GM18520 (cell line): ENCODE results near the gene TUBB2B.
"Not testable (repeated sequence)": the region's sequence is repeated elsewhere in the genome, so short reads cannot be mapped to it uniquely, and the experiment has no call there.

Source experiments
- ATAC-seq: cut with Tn5 transposase; IDR thresholded peaks from one replicate; pipeline ENCODE4 v1.9.1; 2021; ENCODE audit not compliant: unreplicated experiment

Gene TUBB2B

GRCh38 chr6:3212261-3212660, 15.2 kb downstream of the TUBB2B start:
- no peak for ATAC-seq

GRCh38 chr6:3211681-3212080, 15.8 kb downstream of the TUBB2B start:
- ATAC-seq, result no peak

- ATAC-seq, result no peak
These were observed 17.3 kb downstream of the TUBB2B start for GRCh38 chr6:3210024-3210610.

- ATAC-seq, result peak; percentile 45
These were observed 18.1 kb downstream of the TUBB2B start for GRCh38 chr6:3209114-3210023.

- no peak for ATAC-seq
These were observed 18.7 kb downstream of the TUBB2B start for GRCh38 chr6:3208775-3209113.

- ATAC-seq, result no peak
These were observed 19.2 kb downstream of the TUBB2B start for GRCh38 chr6:3208098-3208774.

GRCh38 chr6:3206339-3207015, 21.0 kb downstream of the TUBB2B start:
- no peak for ATAC-seq

GRCh38 chr6:3205913-3206312, 21.5 kb downstream of the TUBB2B start:
- no peak for ATAC-seq

- no peak for ATAC-seq
These were observed 22.5 kb downstream of the TUBB2B start for GRCh38 chr6:3204921-3205320.

GRCh38 chr6:3202999-3203696, 24.3 kb downstream of the TUBB2B start:
- ATAC-seq, result no peak

- no peak for ATAC-seq
These were observed 26.1 kb downstream of the TUBB2B start for GRCh38 chr6:3201388-3201787.

GRCh38 chr6:3200682-3201081, 26.8 kb downstream of the TUBB2B start:
- no peak for ATAC-seq

- ATAC-seq, result no peak
These were observed 28.1 kb downstream of the TUBB2B start for GRCh38 chr6:3199382-3199781.

GRCh38 chr6:3197734-3198133, 29.7 kb downstream of the TUBB2B start:
- ATAC-seq, result not testable (repeated sequence)

GRCh38 chr6:3196770-3197169, 30.7 kb downstream of the TUBB2B start:
- ATAC-seq, result no peak

- no peak for ATAC-seq
These were observed 31.6 kb downstream of the TUBB2B start for GRCh38 chr6:3195695-3196497.

GRCh38 chr6:3195420-3195694, 32.1 kb downstream of the TUBB2B start:
- no peak for ATAC-seq

GRCh38 chr6:3194535-3195419, 32.7 kb downstream of the TUBB2B start:
- no peak for ATAC-seq

- no peak for ATAC-seq
These were observed 34.2 kb downstream of the TUBB2B start for GRCh38 chr6:3193102-3193849.
